Adrenal gland (tissue), 19 donors: Measurements from ENCODE around the gene PSENEN. TPM values are rescaled to one million over a fixed set of nuclear protein-coding genes. Genes with fewer than 3 reads are reported as not detected.
A peak's percentile ranks its signal among the peaks of the same experiment; 100 is the strongest.

Experiments used
- DNase-seq, 7 donors: peaks; one replicate each; pipeline ENCODE4 v3.0.0-alpha.2; 2019 to 2020
- H3K27ac ChIP-seq, 5 donors: fragments of 200-600 bp; sonication (generic) in 4 of 5; 1 replicate in 3 of 5; 2 replicates in 2 of 5; pipeline versions ENCODE4 v1.5.1 to v1.8.0; 2016 to 2020; ENCODE audit warnings: mild to moderate bottlenecking in 1 of 5
- H3K27me3 ChIP-seq: fragments of 200-600 bp; 2 replicates; pipeline ENCODE4 v1.8.0; 2021
- H3K36me3 ChIP-seq, 2 donors: fragments of 200-600 bp; replicated peaks in 1 of 2; 1 replicate in 1 of 2; 2 replicates in 1 of 2; pipeline versions ENCODE4 v1.5.1 to v1.8.0; 2018 to 2022
- H3K4me1 ChIP-seq, 2 donors: fragments of 200-600 bp; replicated peaks in 1 of 2; 1 replicate in 1 of 2; 2 replicates in 1 of 2; pipeline versions ENCODE4 v1.5.1 to v1.8.0; 2018 to 2021
- H3K4me3 ChIP-seq, 4 donors: fragments of 200-600 bp; sonication (generic) in 3 of 4; one replicate each; pipeline ENCODE4 v1.5.1; 2016 to 2018
- H3K9me3 ChIP-seq, 3 donors: fragments of 200-600 bp; sonication (generic) in 1 of 3; replicated peaks in 1 of 3; 1 replicate in 2 of 3; 2 replicates in 1 of 3; pipeline versions ENCODE4 v1.5.1 to v1.8.0; 2016 to 2021
- POLR2A ChIP-seq, 2 donors: fragments of 450-650 bp; IDR thresholded peaks; one replicate each; pipeline ENCODE4 v1.6.1; 2017; ENCODE audit warnings: antibody characterized with exemption in 2 of 2, mild to moderate bottlenecking in 2 of 2, moderate library complexity in 1 of 2
- WGBS, 4 donors: extraction: QIAGEN DNeasy Blood & Tissue Kit in 2 of 4; methylation state at CpG; one replicate each; pipeline versions ENCODE4 v1.1.5 to v1.1.7; 2013 to 2017; 5-methylcytosine and 5-hydroxymethylcytosine counted together
- intact Hi-C, 2 donors: fragments of 100-400 bp; cut with DNase I; formaldehyde crosslinking; loops; one replicate each; pipeline versions ENCODE4 v1.14.1 to v1.15.0; 2022 to 2023
- long read RNA-seq, 10 donors: library from polyadenylated mRNA in 3 of 10; unstranded in 2 of 10; stranded (forward) in 1 of 10; transcript quantifications; one replicate each; pipeline ENCODE4 v2.0.0 and lab custom pipeline, GENCODE V29; 2021 to 2026
- polyA plus RNA-seq, 3 donors: library from polyadenylated mRNA; stranded (reverse); fragments of 200-250 nt in 2 of 3; fragments of 350-450 nt in 1 of 3; fragmentation: Illumina TruSeq in 1 of 3; extraction: RNeasy Lipid Tissue Mini Kit (QIAGEN cat#74804) in 1 of 3; gene quantifications; one replicate each; pipeline ENCODE4 v1.2.3, GENCODE V29; 2013 to 2014
- total RNA-seq, 9 donors: library from RNA; depleted of rRNA in 4 of 9; stranded (reverse); fragments of >200 nt in 4 of 9; fragments of 120-200 nt in 1 of 9; fragmentation: NEBNext Ultra II Directional in 1 of 9; extraction: Animal tissue kit (Norgen Biotek cat#: 25700) in 1 of 9; gene quantifications; one replicate each; pipeline versions ENCODE4 v1.1.0 to v1.2.4, GENCODE V29; 2013 to 2023
- TF ChIP-seq, protein P1 (sequence below), 6 experiments: fragments of 450-650 bp in 4 of 6; fragments of 200-600 bp in 2 of 6; sonication (generic) in 1 of 6; IDR thresholded peaks; 1 replicate in 5 of 6; 2 replicates in 1 of 6; pipeline versions ENCODE4 v1.5.1 to v1.8.0; 2016 to 2021; ENCODE audit warnings: antibody characterized with exemption in 6 of 6, mild to moderate bottlenecking in 2 of 6, moderate library complexity in 1 of 6
- donor health status: healthy with polysubstance abuse.
- donor health status: Bipolar disorder and iron deficiency.
- donor health status: DM: yes; HTN: yes; CAD: no.
- donor health status: DM: no; HTN: no; CAD: no.
- donor health status: DM: no; HTN: no; CAD: no.
- donor health status: DM: yes; HTN: yes; CAD: no.

Gene PSENEN, protein sequence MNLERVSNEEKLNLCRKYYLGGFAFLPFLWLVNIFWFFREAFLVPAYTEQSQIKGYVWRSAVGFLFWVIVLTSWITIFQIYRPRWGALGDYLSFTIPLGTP
- total RNA-seq (100 to 1,000 TPM in 1 of 9 donors, 10 to 100 TPM in 8; 29.5 to 149 (median 71.0) TPM), polyA plus RNA-seq (100 to 1,000 TPM in 2 of 3 donors, 10 to 100 TPM in 1; 93.1 to 230 (median 174) TPM)
- long read RNA-seq, donor 1, transcript PSENEN-202 (4 exons, 1,661 nt): major isoform, 62 of 106 reads
- long read RNA-seq, donor 1, partial matches to known transcripts: 15 of 106 reads
- long read RNA-seq, donor 1, other reads (novel, unspliced or antisense): 21 of 106 reads
- long read RNA-seq, donor 2, transcript PSENEN-203 (3 exons, 833 nt): minor isoform, 5 of 43 reads
- long read RNA-seq, donor 2, transcript PSENEN-202 (4 exons, 1,661 nt): major isoform, 23 of 43 reads
- long read RNA-seq, donor 2, partial matches to known transcripts: 5 of 43 reads
- long read RNA-seq, donor 2, other reads (novel, unspliced or antisense): 9 of 43 reads
- long read RNA-seq, donor 3, transcript PSENEN-203 (3 exons, 833 nt): minor isoform, 5 of 72 reads
- long read RNA-seq, donor 3, transcript PSENEN-202 (4 exons, 1,661 nt): major isoform, 36 of 72 reads
- long read RNA-seq, donor 3, partial matches to known transcripts: 14 of 72 reads
- long read RNA-seq, donor 3, other reads (novel, unspliced or antisense): 16 of 72 reads
- long read RNA-seq, donor 4, transcript PSENEN-202 (4 exons, 1,661 nt): major isoform, 25 of 28 reads
- long read RNA-seq, donor 4, partial matches to known transcripts: 0 of 28 reads
- long read RNA-seq, donor 4, other reads (novel, unspliced or antisense): 1 of 28 reads
- long read RNA-seq, donor 5, transcript PSENEN-202 (4 exons, 1,661 nt): major isoform, 39 of 48 reads
- long read RNA-seq, donor 5, partial matches to known transcripts: 3 of 48 reads
- long read RNA-seq, donor 5, other reads (novel, unspliced or antisense): 2 of 48 reads
- long read RNA-seq, donor 6, transcript PSENEN-202 (4 exons, 1,661 nt): major isoform, 23 of 29 reads
- long read RNA-seq, donor 6, partial matches to known transcripts: 2 of 29 reads
- long read RNA-seq, donor 6, other reads (novel, unspliced or antisense): 0 of 29 reads
- long read RNA-seq, donor 7, transcript PSENEN-202 (4 exons, 1,661 nt): major isoform, 23 of 41 reads
- long read RNA-seq, donor 7, partial matches to known transcripts: 5 of 41 reads
- long read RNA-seq, donor 7, other reads (novel, unspliced or antisense): 7 of 41 reads
- long read RNA-seq, donor 8, transcript PSENEN-202 (4 exons, 1,661 nt): major isoform, 64 of 101 reads
- long read RNA-seq, donor 8, partial matches to known transcripts: 15 of 101 reads
- long read RNA-seq, donor 8, other reads (novel, unspliced or antisense): 16 of 101 reads
- long read RNA-seq, donor 9, transcript PSENEN-202 (4 exons, 1,661 nt): major isoform, 32 of 40 reads
- long read RNA-seq, donor 9, partial matches to known transcripts: 0 of 40 reads
- long read RNA-seq, donor 9, other reads (novel, unspliced or antisense): 6 of 40 reads
- long read RNA-seq, donor 10, transcript PSENEN-202 (4 exons, 1,661 nt): major isoform, 35 of 35 reads
- long read RNA-seq, donor 10, partial matches to known transcripts: 0 of 35 reads
- long read RNA-seq, donor 10, other reads (novel, unspliced or antisense): 0 of 35 reads

- peak in 1 of 2 donors; percentile 42 for TF ChIP-seq POLR2A (IDR thresholded peaks at IDR 0.05)
- TF ChIP-seq, protein P1, sequence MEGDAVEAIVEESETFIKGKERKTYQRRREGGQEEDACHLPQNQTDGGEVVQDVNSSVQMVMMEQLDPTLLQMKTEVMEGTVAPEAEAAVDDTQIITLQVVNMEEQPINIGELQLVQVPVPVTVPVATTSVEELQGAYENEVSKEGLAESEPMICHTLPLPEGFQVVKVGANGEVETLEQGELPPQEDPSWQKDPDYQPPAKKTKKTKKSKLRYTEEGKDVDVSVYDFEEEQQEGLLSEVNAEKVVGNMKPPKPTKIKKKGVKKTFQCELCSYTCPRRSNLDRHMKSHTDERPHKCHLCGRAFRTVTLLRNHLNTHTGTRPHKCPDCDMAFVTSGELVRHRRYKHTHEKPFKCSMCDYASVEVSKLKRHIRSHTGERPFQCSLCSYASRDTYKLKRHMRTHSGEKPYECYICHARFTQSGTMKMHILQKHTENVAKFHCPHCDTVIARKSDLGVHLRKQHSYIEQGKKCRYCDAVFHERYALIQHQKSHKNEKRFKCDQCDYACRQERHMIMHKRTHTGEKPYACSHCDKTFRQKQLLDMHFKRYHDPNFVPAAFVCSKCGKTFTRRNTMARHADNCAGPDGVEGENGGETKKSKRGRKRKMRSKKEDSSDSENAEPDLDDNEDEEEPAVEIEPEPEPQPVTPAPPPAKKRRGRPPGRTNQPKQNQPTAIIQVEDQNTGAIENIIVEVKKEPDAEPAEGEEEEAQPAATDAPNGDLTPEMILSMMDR (IDR thresholded peaks at IDR 0.05): no peak
- WGBS, 4 donors: 0 to 1% (median 1%) methylated on average over 18 to 40 of the region's 40 CpGs
- Histone ChIP-seq H3K27me3 (no peaks in the 10 kb centered on the region), H3K9me3 (no peaks in the 10 kb centered on the region), H3K27ac (peak within 1 kb of the TSS; percentile 99 to 100 (median 100)), H3K4me3 (peak within 1 kb of the TSS; percentile 34 to 89 (median 84)), H3K4me1 (peaks cover 25 to 55% of the 10 kb centered on the region in 2 donors), H3K36me3 (no peaks in the 10 kb centered on the region)
- intact Hi-C loops: no loop called here
- peak; percentile 97 to 99 (median 98) for DNase-seq
Measured at GRCh38 chr19:35745328-35746086, at the start of gene PSENEN, which contains the start of gene U2AF1L4. Gene PSENEN (plus strand): TSS chr19:35745651. CDS start chr19:35745931, 280 bp downstream. Gene U2AF1L4 (minus strand): TSS chr19:35745418. CDS start chr19:35745391, 27 bp downstream.

DNA sequence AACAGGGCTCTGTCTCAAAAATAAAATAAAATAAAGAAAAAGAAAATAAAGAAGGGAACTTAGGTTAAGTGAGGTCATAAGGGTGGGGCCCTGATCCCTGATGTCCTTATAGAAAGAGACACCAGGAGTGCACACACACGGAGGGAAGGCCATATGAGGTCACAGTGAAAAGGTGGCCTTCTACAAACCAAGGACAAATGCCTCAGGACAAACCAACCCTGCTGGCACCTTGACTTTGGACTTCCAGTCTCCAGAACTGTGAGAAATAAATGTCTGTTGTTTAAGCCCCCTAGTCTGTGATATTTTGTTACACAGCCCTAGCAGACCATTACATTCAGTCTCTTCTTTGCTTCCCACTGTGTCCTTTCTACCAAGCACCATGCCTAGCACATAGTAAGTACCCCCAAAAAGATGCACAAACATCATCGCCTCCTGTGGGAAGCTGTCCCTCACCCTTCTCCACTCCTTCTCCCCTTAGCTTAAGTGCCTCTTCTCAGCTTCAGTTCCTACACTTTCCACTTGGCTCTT, 49.5 kb upstream of the PSENEN start:
- H3K4me1 ChIP-seq: no peaks in the 10 kb centered on the region

More for the DNA sequence above, 49.5 kb upstream of the PSENEN start:
- no peak for DNase-seq
- H3K4me3 ChIP-seq: no peak overlapping the region
- H3K36me3 ChIP-seq: no peaks in the 10 kb centered on the region
- H3K27me3 ChIP-seq: no peaks in the 10 kb centered on the region
- intact Hi-C loops: loop anchor here in 1 of 2 donors (2.0 to 10.0 kb wide), 2 partner anchors 21 to 239 kb away; partner anchors contain the start of gene LRFN3
- no peak overlapping the region for H3K27ac ChIP-seq
- no peaks in the 10 kb centered on the region for H3K9me3 ChIP-seq
- WGBS, 4 donors: 65 to 80% (median 71%) methylated on average over 2 of the region's 2 CpGs
- no peak for TF ChIP-seq POLR2A (IDR thresholded peaks at IDR 0.05)
- TF ChIP-seq, protein P1 (IDR thresholded peaks at IDR 0.05): no peak
